GM12801 (cell line): Measurements from ENCODE around the gene LEMD1.

Source experiments
- TF ChIP-seq, protein P1 (sequence below): IDR thresholded peaks from one replicate; pipeline ENCODE4 v1.5.1; 2011; ENCODE audit warnings: control low read depth; ENCODE audit not compliant: insufficient read length; ENCODE audit errors: extremely low read depth

Gene LEMD1, protein sequence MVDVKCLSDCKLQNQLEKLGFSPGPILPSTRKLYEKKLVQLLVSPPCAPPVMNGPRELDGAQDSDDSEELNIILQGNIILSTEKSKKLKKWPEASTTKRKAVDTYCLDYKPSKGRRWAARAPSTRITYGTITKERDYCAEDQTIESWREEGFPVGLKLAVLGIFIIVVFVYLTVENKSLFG

DNA sequence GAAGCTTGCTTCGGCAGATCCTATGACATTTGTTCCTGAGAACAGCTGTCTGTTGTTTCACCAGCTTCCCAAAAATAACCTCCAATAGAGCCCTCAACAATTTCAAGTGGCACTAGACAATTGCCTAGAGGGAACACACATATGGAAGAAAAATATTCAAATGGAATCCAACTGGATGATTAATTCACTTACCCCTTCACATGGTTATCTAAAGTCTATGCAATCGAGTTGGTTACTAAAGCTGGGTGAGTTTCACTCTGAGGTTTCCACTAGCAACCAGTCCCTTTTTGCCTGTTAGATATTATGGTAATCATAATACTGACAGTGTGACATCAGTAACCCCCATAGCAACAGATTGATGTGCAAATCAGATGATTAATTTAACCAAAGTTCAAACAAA is at the start of gene LEMD1:
Gene LEMD1, minus strand, starts transcription at position 259 of the 400 bp plus-strand sequence. CDS start 1,520 bp downstream, outside the sequence.
- TF ChIP-seq, protein P1, sequence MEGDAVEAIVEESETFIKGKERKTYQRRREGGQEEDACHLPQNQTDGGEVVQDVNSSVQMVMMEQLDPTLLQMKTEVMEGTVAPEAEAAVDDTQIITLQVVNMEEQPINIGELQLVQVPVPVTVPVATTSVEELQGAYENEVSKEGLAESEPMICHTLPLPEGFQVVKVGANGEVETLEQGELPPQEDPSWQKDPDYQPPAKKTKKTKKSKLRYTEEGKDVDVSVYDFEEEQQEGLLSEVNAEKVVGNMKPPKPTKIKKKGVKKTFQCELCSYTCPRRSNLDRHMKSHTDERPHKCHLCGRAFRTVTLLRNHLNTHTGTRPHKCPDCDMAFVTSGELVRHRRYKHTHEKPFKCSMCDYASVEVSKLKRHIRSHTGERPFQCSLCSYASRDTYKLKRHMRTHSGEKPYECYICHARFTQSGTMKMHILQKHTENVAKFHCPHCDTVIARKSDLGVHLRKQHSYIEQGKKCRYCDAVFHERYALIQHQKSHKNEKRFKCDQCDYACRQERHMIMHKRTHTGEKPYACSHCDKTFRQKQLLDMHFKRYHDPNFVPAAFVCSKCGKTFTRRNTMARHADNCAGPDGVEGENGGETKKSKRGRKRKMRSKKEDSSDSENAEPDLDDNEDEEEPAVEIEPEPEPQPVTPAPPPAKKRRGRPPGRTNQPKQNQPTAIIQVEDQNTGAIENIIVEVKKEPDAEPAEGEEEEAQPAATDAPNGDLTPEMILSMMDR: no peak

DNA sequence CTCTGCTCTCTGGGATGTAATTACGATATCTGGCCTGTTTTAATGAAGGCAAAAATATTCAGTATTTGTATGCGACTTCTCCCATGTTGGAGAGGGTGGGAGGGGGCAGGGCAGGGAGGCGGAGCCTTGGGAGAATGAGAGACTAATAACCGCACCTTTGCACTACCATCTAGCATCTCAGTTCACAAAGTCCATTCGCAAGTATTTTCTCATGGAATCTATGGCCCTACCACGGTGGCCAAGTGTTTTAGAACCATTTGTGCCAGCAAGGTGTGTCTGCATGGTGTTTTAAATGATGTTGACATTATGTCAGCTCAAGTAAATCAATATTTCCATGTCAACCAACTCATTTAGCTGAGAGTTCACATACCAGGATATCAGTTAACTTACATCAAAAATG is 48.3 kb upstream of the LEMD1 start:
- TF ChIP-seq, protein P1: no peak

DNA sequence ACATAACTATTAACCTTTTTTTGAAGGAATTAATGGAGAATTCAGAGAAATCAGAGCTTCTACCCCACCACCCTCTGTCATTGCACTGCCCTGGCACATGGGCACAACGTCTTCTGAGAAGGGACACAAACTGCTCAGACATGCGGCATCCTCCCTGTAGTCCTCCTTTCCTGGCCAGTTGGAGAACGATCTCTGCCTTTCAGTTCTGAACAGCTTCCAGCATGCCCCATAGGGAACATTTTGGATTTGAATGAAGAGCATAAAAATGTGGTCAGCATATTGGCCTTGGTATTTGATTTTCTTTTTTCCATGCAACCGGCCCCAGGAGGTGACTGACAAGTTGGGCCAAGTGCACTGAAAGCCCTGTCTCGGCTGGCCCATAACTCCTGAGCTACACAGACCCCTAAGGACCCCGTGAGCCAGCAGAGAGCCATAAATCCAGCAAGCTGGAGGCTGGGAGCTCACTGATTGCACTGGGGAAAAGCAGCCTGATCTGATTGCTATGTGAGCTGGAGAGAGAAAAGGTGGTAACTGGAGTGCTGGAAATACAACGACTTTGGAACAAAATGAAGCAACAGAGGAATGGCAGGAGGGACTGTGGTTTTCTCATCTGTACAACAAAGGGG is 44.9 kb upstream of the LEMD1 start:
- TF ChIP-seq, protein P1: no peak

DNA sequence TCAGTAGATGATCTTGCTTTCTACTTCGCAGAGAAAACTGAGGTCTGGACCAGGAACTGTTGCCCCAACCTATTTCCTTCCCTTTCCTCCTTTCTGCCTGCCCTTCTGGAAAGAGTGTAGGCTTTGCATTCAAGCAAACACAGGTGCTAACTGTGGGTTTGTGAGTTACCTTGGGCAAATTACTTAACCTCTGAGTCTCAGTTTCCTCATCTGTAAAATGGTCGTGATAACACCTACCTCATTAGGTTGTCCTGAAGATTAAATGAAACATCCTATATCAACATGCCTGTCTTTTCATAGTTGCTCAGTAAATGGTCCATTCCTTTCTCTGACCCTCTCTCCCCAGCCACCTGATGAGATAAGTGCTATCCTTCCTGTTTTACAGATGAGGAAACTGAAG is 43.5 kb upstream of the LEMD1 start:
- TF ChIP-seq, protein P1: no peak

DNA sequence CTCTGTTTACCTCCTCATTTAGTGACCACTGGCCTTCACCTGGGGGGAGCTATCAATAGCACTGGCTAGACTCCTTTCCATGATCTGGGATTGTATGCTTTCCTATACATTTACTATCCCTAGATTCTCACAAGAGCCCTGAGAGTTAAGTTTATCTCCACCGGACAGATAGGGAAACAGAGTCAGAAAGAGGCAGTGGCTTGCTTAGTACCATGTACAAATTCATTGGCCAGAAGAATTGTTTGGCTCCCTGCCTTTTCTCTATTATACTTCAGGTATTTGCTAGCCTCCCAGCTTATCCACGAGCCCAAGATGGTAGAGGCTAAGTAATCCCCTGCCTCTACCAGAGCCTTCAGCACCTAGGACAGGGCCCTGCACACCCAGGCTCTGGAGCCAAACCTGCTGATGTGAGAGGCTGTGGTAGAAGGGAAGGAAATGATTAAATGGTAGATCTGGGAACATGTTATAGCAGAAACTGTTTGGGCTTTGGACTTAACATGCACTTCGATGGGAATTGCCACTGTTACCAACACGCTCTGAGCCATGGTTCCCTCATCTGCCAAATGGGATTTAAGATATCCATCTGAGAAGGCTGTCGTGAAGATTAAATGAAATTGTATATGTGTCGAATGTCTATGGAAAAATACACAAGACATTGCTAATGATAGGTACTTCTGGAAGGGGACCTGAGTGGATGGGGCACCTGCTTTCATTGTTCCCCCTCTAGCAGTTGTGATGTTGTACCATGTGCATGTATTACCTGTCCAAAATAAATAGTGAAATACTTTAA is 37.1 kb upstream of the LEMD1 start:
- TF ChIP-seq, protein P1: no peak

DNA sequence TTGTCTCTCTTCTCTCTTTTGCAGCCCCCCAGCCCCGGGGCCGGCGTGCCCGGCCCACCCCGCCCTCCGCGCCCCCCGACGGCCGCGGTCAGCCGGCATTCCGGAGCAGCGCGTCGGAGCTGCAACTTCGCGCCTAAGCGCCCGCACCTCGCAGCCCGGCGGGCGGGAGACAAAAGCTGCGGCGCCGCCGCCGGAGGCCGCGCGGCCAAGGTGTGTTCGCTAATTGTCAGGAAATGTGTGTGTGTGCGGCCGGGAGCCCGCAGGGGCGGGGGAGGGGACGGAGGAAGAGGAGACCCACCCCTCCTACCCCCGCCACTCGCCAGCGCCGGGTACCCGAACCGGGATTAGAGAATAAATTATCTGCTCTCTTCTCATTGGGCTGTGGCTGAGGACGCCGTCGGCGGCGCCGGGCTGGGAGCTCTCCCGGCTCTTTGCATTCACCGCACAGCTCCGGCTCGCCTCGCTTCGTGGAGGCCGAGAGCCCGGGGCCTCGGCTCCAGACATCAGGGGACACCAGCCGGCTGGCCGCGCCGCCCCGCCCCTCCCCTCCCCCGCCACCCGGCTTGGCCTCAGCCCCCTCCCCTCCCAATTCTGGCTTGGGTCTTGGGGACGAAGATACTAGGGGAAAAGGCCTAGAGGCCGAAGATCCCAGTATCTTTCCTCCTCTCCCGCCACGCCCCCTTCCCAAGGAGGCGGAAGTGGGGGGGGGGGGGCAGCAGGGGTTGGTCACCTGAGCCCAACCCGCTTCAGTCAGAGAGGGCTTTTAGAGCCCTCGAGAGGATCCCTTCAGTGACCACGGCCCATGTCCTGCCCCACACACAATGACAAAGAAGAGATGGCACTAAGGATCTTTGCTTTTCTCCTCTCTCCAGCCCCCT is 35.3 kb upstream of the LEMD1 start:
- TF ChIP-seq, protein P1: no peak
